ENCODE measurements around the gene ZNF428. TPM values are rescaled to one million over a fixed set of nuclear protein-coding genes. Genes with fewer than 3 reads are reported as not detected.

ZNF428 gene
- total RNA-seq, 1 donor from 2014 or later: 52.5 TPM

- H3K9me3 Mint-ChIP-seq (ENCODE audit: low read depth): no peaks in the 10 kb centered on the region
- H3K36me3 Mint-ChIP-seq (ENCODE audit: low read depth): peaks cover 19% of the 10 kb centered on the region
- peaks cover 14% of the 10 kb centered on the region for H3K4me1 Mint-ChIP-seq (ENCODE audit: low read depth)
- no peak overlapping the region for H3K4me3 Mint-ChIP-seq (ENCODE audit: unreplicated experiment)
- H3K27me3 Mint-ChIP-seq (ENCODE audit: low read depth): no peaks in the 10 kb centered on the region
- DNase-seq (ENCODE audit: low spot score): no peak
- H3K27ac Mint-ChIP-seq (ENCODE audit: unreplicated experiment): no peak overlapping the region
- TF ChIP-seq CTCF (IDR thresholded peaks at IDR 0.05): no peak
Measured at GRCh38 chr19:43664018-43664417, 44.6 kb upstream of the ZNF428 start.

GRCh38 chr19:43662487-43662886 is 43.1 kb upstream of the ZNF428 start:
- Mint-ChIP-seq H3K27ac (ENCODE audit: unreplicated experiment) (no peak overlapping the region), H3K4me3 (ENCODE audit: unreplicated experiment) (no peak overlapping the region), H3K27me3 (ENCODE audit: low read depth) (no peaks in the 10 kb centered on the region), H3K9me3 (ENCODE audit: low read depth) (peaks cover 3% of the 10 kb centered on the region), H3K4me1 (ENCODE audit: low read depth) (peaks cover 5% of the 10 kb centered on the region), H3K36me3 (ENCODE audit: low read depth) (peaks cover 23% of the 10 kb centered on the region)
- TF ChIP-seq CTCF (IDR thresholded peaks at IDR 0.05): peak; percentile 72
- no peak for DNase-seq (ENCODE audit: low spot score)

GRCh38 chr19:43660971-43661360 is 41.5 kb upstream of the ZNF428 start:
- Mint-ChIP-seq H3K27ac (ENCODE audit: unreplicated experiment) (no peak overlapping the region), H3K4me3 (ENCODE audit: unreplicated experiment) (no peak overlapping the region), H3K9me3 (ENCODE audit: low read depth) (peaks cover 3% of the 10 kb centered on the region), H3K4me1 (ENCODE audit: low read depth) (no peaks in the 10 kb centered on the region), H3K27me3 (ENCODE audit: low read depth) (no peaks in the 10 kb centered on the region), H3K36me3 (ENCODE audit: low read depth) (peaks cover 21% of the 10 kb centered on the region)
- TF ChIP-seq CTCF (IDR thresholded peaks at IDR 0.05): no peak
- no peak for DNase-seq (ENCODE audit: low spot score)

GRCh38 chr19:43660301-43660970 is 41.0 kb upstream of the ZNF428 start:
- no peak overlapping the region for H3K4me3 Mint-ChIP-seq (ENCODE audit: unreplicated experiment)
- H3K4me1 Mint-ChIP-seq (ENCODE audit: low read depth): no peaks in the 10 kb centered on the region
- H3K27ac Mint-ChIP-seq (ENCODE audit: unreplicated experiment): no peak overlapping the region
- no peaks in the 10 kb centered on the region for H3K27me3 Mint-ChIP-seq (ENCODE audit: low read depth)
- DNase-seq (ENCODE audit: low spot score): no peak
- H3K9me3 Mint-ChIP-seq (ENCODE audit: low read depth): peaks cover 3% of the 10 kb centered on the region
- TF ChIP-seq CTCF (IDR thresholded peaks at IDR 0.05): no peak
- peaks cover 24% of the 10 kb centered on the region for H3K36me3 Mint-ChIP-seq (ENCODE audit: low read depth)

- peaks cover 3% of the 10 kb centered on the region for H3K9me3 Mint-ChIP-seq (ENCODE audit: low read depth)
- no peaks in the 10 kb centered on the region for H3K27me3 Mint-ChIP-seq (ENCODE audit: low read depth)
- DNase-seq (ENCODE audit: low spot score): no peak
- H3K4me3 Mint-ChIP-seq (ENCODE audit: unreplicated experiment): no peak overlapping the region
- no peak for TF ChIP-seq CTCF (IDR thresholded peaks at IDR 0.05)
- H3K36me3 Mint-ChIP-seq (ENCODE audit: low read depth): peaks cover 25% of the 10 kb centered on the region
- no peak overlapping the region for H3K27ac Mint-ChIP-seq (ENCODE audit: unreplicated experiment)
- no peaks in the 10 kb centered on the region for H3K4me1 Mint-ChIP-seq (ENCODE audit: low read depth)
Measured at GRCh38 chr19:43658494-43658893, 39.1 kb upstream of the ZNF428 start.

Data from chondrocyte (in vitro differentiated cells).